Measurements from ENCODE around the gene LTV1. TPM values are rescaled to one million over a fixed set of nuclear protein-coding genes. Genes with fewer than 3 reads are reported as not detected.

Gene LTV1
- total RNA-seq, 1 donor from 2014 or later, result 6.7 TPM

DNA sequence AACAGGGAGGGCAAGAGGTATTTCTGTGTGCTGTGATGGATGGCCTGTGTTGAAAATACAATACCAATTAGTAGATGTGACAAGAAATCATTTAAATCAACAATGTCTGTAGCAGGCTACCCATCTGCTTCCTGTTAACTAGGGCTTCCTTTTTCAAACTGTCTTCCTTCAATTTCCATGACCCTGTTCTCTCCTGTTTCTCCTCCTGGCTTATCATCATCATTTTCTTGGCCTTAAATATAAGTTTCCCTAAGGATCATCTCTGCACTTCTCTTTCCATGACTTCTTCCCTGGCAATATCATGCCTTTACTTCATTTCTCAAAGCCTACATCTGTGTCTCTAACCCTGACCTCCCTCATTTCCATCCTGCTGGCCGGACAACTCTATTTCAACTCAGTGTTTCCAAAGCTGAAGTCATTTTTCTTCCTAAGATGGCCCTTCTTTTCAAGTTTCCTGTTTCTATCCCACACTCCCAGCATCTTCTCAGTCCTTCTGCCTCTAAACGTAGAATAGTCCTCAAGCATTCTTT is 39.3 kb downstream of the LTV1 start:
- ATAC-seq (no peak), DNase-seq (ENCODE audit: low spot score) (no peak)

DNA sequence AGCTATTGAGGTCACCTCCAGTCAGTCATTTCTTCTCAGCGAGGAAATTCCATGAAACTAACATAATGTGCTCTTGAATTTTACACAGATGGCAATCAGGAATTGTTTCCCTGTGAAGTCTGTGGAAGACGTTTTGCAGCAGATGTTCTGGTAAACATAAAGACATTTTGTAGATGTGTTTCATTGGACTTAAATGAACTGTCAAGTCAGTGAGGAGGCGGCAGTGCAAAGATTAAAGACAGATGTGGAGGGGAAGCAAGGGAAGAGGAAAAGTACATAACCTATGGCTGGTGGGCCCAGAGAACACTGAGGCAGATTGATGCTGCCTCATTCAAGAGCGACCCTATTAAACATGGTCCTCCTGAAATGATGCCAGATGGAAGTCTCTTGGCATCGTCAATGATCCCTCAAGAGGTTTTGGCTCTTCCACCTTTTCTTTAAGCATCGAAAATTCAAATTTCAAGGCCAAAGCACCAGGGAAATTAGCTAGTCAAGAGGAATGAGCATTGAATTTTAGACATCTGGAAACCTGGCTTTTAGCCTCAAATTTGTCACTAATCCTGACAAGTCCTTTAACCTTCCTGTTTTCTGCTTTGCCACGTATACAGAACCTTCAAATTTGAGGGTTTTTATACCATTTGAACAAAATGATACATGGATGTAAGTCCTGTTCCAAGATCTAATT is 41.2 kb downstream of the LTV1 start:
- ATAC-seq, result no peak
- no peak for DNase-seq (ENCODE audit: low spot score)

DNA sequence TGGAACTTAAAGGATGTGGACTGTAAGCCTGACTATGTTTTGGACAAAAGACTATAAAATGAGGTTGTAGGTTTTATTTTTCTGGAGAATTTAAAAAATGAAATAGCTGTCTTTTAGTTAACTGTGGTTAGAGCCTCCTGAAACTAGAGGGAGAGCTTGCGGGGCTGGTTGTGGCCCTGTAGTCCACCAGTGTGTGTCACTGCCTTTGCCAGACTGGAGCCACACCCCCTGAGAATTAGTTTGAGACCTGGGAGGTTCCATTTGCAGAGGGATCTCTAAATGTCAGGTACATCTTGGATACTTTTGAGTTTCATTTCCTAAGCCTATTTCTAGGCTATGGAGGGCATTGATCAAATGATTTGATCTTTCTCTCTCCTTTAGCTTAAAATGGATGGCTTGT is 42.0 kb downstream of the LTV1 start:
- ATAC-seq (no peak), DNase-seq (ENCODE audit: low spot score) (no peak)

DNA sequence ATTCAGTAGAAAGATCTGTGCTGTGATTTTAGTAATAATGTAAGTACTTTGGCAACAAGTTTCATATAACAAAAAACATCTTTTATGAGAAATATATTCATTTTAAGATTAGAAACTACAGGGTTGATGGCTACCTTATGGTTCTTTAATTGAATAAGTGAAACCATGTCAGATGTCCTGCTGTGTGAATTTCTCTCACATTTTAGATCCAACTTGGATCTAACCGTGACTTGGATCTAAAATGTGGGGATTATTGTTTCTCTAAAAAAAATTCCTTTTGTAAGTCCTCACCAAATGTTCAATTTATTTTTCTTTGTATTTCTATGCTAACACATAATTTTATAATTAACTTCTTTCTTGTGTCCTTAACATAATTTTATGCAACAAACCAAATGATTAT is 51.5 kb downstream of the LTV1 start:
- DNase-seq (ENCODE audit: low spot score) (no peak), ATAC-seq (no peak)

DNA sequence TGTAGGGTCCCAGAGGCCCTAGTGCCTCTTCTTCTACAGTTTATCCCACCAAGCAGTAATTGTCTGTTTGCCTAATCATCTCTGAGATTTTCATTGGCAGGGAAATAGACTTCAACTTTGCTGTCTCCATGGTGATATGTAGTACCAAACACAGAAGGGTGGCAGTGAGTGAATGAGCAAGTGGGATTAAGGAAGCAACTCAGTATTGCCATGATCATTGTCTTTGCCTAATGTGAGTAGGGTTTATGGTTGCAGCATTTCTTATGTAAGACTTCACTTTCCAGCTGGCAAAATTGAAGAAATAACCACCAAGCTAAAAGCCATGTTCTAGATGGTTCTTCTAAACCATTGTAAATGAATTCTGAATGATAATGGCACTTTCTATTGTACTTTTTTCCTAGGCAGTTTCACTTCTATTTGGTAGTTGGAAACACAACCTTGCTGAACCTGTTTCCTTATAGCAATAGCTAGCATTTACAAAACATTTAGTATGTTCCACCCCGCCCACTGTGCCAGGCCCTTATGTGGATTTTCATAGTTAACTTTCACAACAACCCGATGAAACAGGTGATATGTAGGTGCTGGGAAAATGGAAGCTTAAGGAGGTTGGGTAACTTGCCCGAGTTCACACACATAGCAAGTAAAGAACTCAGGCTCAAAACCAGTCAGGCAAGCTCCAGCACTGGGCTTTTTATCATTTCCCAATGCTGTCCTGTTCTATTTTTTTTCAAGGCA is 53.2 kb downstream of the LTV1 start:
- no peak for ATAC-seq

DNA sequence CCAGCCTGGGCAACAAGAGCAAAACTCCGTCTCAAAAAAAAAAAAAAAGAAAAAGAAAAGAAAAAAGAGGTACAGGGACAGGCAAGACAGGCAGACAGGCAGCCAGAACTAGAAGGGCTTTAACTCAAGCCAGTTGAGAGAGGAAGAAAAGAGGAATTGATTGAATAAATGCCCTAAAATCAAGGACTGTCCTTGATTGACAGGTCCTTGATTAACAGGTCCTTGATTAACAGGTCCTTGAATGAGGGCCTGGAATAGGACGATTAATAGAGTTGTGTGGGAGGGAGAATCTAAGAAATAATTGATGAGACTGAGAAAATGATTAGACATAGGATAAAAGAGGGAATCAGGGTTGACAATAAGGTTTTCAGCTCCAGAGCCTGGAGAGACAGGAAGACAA is 57.2 kb downstream of the LTV1 start:
- ATAC-seq (no peak), DNase-seq (ENCODE audit: low spot score) (no peak)

More for the DNA sequence above, 53.2 kb downstream of the LTV1 start:
- DNase-seq (ENCODE audit: low spot score), result no peak

DNA sequence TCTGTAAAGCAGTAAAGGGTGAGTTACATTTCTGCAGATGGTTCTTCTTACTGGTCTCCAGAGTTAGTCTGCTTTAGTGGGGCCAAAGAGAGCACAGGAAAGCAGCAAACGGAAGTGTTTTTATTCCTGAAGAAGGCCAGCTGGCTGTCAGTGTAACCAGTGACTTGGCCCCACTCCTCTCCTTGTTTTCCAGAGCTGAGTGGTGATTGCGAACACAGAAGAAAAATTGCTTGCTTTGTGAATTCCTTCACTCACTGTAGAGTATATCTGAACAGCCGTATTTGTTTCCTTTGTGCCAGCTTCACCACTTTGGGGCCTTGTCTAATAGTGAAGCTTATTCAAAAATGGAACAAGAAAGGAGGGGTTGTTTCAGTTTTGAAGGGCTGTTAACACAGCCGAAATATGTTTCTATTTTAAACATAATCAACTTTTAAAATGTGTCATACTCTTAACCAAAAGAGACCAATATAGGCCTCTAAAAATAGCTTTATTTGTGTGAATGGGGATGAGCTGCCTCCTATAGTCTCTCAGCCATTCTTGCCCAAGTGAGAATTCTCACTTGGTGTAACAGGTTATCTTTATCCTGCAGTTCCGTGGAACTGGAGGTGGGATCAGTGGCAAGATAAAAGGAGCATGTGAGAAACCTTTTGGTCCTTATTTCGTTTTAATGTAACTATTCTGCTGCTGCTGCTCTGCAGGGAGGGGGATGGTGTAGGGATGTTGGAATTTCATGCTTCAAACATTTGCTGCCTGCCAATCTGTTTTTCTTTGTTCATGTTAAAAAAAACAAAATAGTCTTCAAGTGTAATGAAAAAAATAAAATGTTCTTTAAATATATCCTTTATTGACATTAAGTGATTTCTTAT is 59.0 kb downstream of the LTV1 start:
- ATAC-seq (peak; percentile 31), DNase-seq (ENCODE audit: low spot score) (no peak)

DNA sequence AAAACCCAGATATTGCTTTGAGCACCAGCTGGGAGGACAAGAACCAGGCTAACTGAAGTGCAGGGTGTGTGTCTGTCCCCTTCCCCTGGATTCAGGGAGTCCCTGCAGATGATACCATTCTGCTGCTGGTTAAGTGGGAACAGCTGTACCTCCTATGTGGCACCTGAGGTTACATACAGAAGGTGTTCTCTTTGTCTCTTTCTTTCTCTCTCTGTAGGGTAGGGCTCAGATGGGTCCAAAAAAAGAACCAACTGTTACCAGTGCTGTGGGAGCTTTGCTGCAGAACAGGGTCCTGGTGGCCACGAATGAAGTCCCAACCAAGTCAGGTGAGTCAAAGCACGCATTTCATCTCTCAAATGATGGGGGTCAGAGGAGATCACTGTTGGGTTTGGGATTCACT is 59.7 kb downstream of the LTV1 start:
- ATAC-seq (no peak), DNase-seq (ENCODE audit: low spot score) (no peak)

DNA sequence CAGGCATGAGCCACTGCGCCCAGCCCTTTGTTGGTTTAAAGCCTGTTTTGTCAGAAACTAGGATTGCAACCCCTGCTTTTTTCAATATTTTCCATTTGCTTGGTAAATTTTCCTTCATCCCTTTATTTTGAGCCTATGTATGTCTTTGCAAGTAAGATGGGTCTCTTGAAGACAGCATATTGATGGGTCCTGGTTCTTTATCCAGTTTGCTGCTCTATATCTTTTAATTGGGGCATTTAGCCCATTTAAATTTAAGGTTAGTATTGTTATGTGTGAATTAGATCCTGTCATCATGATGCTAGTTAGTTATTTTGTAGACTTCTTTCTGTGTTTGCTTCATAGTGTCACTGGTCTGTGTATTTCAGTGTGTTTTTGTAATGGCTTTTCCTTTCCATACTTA is 67.9 kb downstream of the LTV1 start:
- no peak for ATAC-seq
- no peak for DNase-seq (ENCODE audit: low spot score)

DNA sequence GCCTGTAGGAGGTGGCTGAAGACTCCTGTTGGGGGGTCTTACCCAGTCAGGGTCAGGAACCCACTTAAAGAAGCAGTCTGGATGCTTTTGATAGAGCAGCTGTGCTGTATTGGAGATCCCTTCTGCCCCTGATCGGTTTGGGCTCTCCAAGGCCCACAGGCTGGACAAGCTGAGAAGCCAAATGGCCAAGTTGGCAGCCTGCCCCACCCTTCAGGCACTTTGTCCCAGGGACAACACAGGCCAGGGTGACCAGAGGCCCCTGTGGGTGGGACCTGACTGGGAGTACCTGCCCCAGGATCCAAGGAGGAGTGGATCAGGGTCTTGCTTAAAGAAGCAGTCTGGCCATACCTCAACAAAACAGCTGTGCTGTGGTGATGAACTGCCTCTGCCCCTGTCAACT is 69.5 kb downstream of the LTV1 start:
- DNase-seq (ENCODE audit: low spot score) (no peak), ATAC-seq (no peak)

Other genes with a start within 250 kb of the LTV1 start
- 20.0 TPM for gene PHACTR2, start 165.4 kb upstream of the LTV1 start, total RNA-seq
- not detected for gene ZC2HC1B, start 21.1 kb downstream of the LTV1 start, total RNA-seq
- gene PLAGL1, start 164.9 kb downstream of the LTV1 start, total RNA-seq, result 1.2 TPM

All from left lobe of liver (tissue), 2 donors.